T1000 (cell line): ENCODE data around the gene SPEN.
"Not testable (repeated sequence)": the region's sequence is repeated elsewhere in the genome, so short reads cannot be mapped to it uniquely, and the experiment has no call there.

Experiments
- DNase-seq: peaks from one replicate; lab custom pipeline; 2025; ENCODE audit warnings: mixed read lengths; lab: John Stamatoyannopoulos, UW

SPEN gene

DNA sequence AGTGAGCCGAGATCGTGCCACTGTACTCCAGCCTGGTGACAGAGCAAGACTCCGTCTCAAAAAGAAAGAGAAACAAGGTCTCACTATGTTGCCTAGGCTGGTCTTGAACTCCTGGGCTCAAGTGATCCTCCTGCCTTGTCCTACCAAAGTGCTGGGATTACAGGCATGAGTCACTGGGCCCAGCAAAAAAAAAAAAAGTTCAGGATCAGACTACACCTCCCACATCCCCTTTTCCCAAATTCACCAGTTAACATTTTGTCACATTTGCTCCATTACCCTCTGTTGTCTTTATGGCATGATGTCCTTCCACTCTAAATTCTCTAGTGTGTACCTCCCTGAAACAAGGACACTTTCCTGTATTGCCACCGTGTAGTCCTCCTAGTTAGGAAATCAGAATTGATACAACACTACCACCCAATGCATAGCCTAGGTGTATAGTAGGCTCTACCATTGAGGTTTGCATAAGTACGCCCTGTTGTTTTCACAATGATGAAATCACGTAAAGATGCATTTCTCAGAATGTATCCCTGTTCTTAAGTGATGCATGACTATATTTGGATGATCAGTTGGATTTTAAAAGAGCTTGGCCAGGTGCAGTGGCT, 10.7 kb downstream of the SPEN start:
- DNase-seq: no peak

- DNase-seq: no peak
Measured at GRCh38 chr1:15858672-15859372, 11.3 kb downstream of the SPEN start.

DNA sequence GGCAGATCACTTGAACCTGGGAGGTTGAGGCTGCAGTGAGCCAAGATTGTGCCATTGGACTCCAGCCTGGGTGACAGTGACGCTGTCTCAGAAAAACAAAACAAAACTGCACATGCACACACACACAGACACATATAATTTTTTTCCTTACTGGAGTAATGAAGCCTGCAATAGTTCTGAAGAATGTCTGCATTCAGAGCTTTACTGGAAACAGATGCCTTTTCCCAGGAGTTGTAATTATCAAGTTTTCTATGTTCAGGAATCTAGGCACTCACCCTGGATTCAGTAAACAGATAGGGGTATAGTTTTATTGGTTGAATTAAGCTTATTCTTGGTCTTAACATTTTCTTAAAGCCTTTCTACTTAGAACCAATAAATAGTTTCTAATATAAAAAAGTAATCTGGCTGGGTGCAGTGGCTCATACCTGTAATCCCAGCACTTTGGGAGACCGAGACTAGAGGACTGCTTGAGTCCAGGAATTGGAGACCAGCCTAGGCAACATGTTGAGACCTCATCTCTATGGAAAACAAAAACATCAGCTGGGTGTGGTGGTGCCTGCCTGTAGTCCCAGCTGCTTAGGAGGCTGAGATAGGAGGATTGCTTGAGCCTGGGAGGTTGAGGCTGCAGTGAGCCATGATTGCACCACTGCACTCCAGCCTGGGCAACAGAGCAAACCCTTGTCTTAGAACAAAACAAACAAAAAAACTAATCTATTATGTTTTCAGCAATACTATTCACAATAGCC, 15.8 kb downstream of the SPEN start:
- no peak for DNase-seq

GRCh38 chr1:15866721-15867201, 19.3 kb downstream of the SPEN start:
- DNase-seq: no peak

DNA sequence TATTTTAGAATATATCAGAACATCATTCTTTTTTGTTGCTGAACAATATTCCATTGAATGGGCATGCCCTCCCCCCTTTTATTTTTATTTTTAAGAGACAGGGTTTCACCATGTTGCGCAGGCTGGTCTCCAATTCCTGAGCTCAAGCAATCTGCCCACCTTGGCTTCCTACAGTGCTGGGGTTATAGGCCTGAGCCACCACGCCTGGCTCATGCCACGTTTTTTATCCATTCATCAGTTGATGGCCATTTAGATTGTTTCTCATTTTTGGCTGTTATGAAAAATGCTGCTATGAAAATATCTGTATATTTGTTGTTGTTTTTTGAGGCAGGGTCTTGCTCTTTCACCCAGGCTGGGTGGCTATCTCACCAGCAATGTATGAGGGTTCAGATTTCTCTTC, 19.8 kb downstream of the SPEN start:
- DNase-seq: no peak

DNA sequence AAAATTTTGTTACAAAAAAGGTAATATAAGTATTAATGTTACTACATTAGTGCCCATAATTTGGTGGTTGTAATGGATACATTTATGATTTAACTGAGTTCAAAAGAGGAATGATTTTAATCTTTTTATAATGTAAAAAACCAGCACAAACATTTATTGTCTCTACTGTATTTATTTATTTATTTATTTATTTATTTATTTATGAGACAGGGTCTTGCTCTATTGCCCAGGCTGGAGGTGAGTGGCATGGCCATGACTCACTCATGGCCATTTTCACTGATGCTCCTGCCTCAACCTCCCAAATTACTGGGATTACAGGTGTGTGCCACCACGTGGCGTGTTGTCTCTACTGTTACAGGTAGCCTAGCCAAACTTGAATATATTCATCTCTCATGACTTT, 21.9 kb downstream of the SPEN start:
- no peak for DNase-seq

DNA sequence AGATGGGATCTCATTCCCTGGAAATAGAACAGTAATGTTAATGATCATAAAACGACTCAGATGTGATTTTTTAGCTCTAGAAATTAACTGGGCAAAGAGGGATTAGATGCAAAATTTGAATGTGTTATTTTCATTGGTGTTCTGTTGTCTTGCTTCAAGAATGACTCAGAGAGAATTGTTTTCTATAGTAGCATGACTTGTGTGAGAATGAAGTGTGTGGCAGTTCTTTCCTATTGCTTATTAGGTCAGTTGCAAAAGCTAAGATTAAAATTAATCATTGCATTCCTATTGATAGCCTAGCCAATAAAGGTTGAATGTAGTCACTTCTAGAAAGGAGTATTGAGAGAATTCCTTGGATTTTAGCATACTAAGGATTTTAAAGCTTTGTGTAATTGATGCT, 22.9 kb downstream of the SPEN start:
- no peak for DNase-seq

GRCh38 chr1:15874471-15874870, 27.0 kb downstream of the SPEN start:
- no peak for DNase-seq

- DNase-seq: no peak
Measured at GRCh38 chr1:15876357-15877055, 29.0 kb downstream of the SPEN start.

DNA sequence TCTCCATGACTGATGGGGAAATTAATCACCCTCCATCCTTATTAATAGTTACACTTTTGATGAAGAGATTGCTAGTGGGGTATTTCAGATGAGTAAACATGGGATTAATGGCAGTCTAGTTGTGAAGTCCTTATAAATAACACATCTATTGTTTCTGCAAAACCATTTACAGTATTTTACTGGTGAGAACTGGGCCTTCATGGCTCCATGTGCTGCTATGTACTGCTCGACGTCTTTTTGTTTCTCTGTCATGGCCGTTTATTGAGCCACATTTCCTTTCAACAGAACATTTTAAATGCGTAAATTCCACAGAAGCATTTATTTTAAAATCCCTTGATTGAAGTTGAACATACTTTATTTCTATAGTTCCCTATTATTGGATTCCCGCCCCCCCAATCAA, 34.5 kb downstream of the SPEN start:
- no peak for DNase-seq

DNA sequence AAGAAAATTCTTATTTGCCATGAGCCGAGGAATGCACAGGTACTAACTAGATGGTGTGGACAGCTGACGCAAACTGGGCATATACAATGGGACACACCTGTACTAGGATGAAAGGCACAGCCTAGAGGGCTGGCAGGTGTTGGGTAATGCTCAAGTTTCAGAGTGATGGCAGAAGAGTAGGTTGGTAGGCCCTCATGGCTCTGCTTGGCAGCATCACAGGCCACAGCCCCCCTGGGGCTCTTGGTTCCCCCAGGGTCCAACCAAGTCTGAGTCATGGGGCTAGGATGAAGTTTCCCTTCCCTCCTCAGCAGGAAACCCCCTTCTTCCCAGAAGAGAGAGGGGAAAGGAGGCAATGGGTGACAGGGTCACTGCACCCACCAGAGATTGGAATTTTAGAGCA, 35.2 kb downstream of the SPEN start:
- DNase-seq: peak; percentile 40

GRCh38 chr1:15883326-15883725, 35.8 kb downstream of the SPEN start:
- DNase-seq: no peak

DNA sequence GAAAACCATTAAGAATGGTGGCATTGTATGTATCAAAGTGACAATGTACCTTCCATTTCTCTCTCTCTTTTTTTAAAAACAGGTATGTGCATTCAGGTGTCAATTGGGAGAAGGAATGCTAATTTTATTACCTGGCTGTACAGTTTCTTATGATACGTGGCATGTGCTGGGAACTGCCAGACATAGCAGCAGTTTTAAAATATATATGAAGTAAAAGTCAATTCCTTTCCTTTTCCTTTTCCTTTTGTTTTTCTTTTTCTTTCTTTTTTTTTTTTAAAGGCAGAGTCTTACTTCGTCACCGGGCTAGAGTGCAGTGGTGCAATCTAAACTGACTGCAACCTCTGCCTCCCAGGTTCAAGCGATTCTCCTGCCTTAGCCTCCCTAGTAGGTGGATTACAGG, 37.0 kb downstream of the SPEN start:
- no peak for DNase-seq

DNA sequence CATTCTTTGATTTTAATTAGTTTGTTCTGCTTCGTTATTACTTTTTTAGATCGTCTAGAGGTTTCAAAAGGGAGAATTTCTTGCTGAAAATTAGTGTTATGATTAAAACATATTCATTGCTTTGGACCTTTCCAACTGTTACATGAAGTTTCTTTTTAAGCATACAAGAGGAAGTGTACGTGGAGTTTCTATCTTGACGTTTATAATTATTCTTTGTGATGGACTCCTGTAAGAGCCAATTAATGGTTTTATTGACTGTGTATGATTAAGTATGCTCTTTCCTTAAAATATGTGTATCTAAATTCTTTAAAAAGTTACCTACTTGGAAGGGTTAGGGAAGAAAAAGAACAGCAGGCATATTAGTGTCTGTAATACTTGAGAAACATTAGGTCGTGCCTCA, 37.8 kb downstream of the SPEN start:
- no peak for DNase-seq

DNA sequence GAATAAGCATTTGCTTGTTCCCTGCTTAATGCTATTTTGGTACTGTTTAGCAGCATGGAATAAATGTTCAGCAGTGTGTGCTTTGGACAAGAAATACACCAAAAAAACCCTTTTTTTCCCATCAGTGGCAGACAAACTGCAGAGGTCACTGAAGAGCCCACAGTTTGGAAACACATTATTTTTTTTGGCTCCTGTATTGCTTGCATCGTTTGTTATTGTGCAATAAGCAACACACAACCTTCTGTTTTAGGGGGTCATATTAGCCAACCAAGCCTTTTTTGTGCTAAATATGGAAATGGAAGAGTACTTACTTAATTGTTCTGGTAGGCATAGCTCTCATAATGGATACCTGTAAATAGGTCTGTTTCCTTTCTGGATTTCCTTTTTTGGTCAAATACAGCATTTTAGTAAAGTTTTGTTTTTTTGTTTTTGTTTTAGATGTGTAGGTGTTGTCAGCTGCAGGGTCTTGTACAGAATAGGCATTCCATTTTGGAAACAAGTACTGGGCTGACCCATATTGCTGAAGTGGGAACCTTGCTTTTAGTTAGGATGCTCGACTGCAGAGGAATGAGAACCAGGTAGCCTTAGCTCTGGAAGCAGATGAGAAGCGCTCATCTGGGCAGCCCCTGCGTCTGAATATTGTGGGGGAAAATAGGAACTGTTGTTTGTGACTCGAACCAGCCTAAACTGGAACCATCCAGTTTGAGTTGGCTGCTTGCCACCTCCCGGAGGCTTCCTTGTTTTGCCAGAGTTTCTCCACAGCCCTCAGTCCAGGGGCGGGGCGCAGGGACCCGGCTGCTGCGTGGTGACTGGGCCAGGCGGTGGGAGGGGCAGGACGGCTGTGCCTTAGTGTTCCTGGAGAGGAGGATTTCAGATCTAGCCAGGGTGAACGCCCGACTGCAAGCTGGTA, 38.4 kb downstream of the SPEN start:
- peak; percentile 82 for DNase-seq

DNA sequence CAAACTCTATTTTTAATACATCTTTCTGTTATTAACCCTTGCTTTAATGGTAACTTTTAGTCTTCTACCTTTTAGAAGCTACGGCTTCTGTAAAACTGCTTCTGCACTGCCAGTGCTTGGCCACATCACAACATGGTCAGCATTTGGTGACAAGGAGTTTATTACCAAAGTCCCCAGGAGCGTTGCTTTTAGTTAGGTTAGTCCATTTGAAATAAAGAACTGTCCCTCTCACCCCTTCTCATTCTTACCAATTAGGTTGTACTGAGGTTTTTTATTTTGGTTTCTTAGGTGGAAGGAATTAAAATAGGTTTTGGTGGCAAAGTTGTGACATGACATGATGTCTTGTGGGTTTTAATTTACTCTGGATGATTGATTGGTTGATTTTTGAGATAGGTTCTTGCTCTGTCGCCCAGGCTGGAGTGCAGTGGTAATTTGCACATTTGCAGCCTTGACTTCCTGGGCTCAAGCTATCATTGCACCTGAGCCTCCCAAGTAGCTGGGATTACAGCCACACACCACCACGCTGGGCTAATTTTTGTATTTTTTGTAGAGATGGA, 39.2 kb downstream of the SPEN start:
- no peak for DNase-seq

GRCh38 chr1:15892857-15893599, 45.5 kb downstream of the SPEN start:
- DNase-seq: not testable (repeated sequence)

- DNase-seq: no peak
Measured at GRCh38 chr1:15895233-15895632, 47.7 kb downstream of the SPEN start.

DNA sequence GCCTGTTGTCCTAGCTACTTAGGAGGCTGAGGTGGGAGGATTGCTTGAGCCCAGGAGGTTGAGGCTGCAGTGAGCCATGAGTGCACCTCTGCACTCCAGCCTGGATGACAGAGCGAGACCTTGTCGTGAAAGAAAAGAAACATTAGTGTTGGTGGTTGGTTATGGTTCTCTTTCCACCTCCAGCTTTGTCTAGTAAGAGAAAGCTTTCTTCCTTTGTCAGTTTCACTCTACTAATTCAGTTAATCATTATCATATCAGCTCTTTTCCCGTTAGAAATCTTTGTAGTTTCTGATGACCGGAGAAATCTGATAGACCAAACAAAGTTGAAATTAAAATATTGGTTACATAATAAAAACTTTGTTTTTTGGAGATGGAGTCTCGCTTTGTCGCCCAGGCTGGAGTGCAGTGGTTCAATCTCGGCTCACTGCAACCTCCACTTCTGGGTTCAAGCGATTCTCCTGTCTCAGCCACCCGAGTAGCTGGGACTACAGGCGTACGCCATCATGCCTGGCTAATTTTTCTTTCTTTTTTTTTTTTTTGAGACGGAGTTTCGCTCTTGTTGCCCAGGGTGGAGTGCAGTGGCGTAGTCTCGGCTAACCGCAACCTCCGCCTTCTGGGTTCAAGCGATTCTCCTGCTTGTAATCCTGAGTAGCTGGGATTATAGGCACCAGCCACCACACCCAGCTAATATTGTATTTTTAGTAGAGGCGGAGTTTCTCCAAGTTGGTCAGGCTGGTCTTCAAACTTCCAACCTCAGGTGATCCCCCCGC, 49.5 kb downstream of the SPEN start:
- not testable (repeated sequence) for DNase-seq

DNA sequence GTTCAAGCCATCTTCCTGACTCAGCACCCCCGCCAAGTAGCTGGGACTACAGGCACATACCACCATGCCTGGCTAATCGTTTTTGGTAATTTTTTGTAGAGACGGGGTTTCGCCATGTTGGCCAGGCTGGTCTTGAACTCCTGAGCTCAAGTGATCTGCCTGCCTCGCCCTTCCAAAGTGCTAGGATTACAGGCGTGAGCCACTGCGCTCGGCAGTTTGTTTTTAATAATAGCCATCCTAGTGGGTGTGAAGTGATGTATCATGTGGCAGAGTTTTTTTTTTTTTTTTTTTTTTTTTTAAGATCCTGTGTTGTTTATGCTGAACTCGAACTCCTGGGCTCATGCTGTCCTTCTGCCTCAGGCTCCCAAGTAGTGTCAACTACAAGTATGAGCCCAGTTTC, 51.8 kb downstream of the SPEN start:
- no peak for DNase-seq
